Stimulated activated CD8-positive, alpha-beta memory T cell treated with anti-CD3 and anti-CD28 coated beads, Interleukin-7, amount 100 ng/mL, for 1 hour (primary cell): ENCODE data around the gene HRH2.
A peak's percentile ranks its signal among the peaks of the same experiment; 100 is the strongest.

Experiments
- DNase-seq, 2 donors: peaks; one replicate each; pipeline ENCODE4 v3.0.0-alpha.2; 2020; ENCODE audit warnings: low read depth in 2 of 2

Gene HRH2

DNA sequence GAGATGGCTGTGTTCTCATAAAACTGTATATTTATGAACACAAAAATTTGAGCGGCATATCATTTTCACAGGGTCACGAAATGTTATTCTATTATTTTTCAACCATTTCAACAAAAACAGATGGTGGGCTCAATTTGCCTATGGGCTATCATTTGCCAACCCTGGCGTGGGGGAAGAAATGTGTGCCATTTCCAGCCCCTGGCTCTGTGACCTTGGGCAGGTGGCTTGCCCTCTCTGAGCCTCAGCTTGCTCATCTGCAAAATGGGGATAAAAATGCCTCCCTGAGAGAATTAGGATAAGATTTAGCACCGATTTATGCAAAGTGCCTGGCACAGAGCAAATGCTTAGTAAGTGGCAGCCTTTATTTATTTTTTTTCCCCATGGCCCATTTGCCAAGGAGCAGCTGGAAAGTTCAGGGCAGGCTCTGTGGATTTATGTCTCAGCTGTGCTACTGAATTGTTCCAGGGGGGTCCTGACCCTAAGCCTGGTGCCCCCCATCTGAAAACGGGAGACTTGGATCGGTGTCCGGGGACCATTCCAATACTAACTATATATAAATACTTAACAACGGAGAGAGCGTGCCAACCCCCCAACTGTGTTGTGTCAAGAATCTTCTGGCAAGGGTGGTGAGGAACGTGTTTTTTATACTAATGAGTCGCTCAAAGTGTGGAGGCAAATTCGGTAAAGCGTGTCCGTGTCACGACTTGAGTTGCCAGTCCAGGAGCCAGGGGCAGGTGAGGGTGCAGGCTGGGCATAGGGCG lies 34.5 kb downstream of the HRH2 start:
- no peak for DNase-seq

DNA sequence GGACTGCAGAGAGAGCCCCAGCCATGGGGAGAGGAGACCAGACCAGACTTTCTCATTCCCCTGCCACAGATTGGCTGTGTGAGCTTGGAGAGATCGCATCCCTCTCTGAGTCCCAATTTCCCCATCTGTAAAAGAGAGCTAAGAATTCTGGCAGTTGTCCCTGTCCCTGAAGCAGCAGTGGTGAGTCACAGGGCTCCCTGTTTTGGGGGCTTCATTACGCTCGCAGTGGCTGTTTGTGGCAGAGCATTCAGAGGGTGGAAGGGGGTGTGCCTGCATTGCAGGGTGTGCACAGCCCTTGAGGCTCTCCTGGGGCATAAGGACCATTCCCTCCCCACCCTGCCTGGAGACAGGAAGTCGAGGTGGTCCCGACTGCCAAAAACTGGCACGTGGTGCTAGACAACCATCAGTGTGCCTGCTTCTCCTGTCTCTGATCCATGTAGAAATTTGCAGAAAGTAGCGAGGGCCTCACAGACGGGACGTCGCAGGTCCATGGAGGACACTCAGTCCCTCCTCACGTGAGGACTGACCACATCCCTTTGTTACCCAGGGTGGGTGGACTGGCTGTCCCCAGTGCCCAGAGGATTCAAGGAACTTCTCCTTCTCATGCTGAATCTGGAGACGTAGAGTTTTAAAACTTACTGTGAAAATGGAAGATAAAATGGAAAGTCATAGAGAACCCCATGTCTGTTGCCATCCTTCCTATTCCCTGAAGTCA lies 35.3 kb downstream of the HRH2 start:
- no peak for DNase-seq

- no peak for DNase-seq
Measured at GRCh38 chr5:175693741-175694140, 35.9 kb downstream of the HRH2 start.

DNA sequence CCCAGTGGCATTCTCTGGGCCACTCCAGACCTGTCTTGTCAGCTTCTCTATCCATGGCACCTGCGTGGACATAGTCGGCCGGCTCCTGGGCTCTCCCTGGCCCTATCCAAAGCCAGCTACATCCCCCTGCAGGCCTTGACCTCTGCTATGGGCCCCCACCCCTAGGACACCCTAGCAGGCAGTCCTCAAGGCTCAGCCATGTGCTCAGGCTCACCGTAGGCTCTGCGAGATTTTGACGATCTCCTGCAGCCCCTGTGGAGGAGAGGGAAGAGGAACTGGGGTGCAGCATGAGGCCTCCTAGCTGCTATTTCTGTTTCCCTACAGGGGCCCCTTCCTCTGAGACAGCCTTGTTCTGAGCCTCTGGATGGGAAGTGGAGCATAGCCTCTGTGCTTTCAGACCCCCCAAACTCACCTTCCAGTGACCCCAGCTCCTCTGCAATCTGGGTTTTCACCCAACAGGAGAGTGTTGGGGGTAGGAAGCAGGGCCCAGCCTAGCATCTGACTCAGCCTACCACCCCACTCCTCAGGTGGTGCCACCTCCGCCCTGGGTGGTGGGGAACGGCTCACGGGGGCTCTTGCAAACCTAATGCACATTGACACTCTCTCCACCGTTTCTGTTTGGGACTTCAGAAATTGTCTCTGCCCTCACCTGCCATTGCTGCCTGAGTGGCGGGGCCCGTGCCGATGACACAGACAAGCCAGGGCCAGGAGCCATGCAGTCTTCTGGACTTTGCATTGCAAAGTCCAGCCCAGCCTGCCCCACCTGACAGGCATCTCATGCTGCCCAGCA lies 36.7 kb downstream of the HRH2 start:
- no peak for DNase-seq

DNA sequence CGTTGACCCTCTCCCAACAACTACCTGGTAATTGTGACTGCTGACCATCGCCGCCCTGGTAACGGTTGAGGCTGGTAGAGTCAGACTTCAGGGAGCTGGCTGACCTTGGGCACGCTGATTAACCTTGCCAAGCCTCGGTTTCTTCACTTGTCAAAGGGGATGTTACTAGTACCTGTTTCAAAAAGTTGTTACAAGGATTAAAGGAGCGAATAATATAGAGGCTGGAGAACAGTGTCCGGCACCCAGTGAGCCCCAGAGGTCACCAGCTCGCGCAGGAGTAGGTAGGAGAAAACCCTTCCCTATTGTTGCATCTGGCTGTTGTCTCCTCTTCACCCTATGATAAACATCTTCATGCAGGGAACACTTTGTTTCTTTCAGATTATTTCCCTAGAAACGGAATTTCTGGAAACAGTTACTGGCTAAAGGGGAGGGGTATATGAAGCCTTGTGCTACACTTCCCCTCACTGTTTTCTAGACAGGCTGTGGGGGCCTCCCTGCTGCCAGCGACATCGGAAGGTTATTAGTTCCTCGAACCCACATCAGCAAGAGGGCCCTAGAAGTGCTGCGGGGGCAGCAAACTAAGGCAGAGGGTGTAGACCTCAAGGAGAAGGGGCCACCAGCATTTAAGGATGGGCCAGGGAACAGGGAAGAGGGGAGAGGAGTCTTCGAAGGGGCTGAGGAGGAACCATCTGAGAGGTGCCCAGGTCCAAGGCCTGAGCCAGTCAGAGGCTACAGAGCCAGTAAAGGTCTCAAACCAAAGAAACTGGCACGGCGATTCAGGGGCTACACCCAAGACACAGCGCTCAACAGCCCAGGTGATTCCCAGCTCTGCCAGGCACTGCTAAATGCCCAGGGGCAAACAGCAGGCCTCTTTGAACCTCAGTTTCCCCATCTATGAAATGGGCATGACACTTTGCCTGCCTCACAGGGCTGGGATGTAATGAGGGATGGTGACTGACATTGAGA lies 37.6 kb downstream of the HRH2 start:
- no peak for DNase-seq

GRCh38 chr5:175696139-175696854 lies 38.4 kb downstream of the HRH2 start:
- DNase-seq: peak; percentile 22 to 42

GRCh38 chr5:175696855-175697198 lies 39.0 kb downstream of the HRH2 start:
- DNase-seq: no peak

GRCh38 chr5:175697846-175698245 lies 40.0 kb downstream of the HRH2 start:
- no peak for DNase-seq

DNA sequence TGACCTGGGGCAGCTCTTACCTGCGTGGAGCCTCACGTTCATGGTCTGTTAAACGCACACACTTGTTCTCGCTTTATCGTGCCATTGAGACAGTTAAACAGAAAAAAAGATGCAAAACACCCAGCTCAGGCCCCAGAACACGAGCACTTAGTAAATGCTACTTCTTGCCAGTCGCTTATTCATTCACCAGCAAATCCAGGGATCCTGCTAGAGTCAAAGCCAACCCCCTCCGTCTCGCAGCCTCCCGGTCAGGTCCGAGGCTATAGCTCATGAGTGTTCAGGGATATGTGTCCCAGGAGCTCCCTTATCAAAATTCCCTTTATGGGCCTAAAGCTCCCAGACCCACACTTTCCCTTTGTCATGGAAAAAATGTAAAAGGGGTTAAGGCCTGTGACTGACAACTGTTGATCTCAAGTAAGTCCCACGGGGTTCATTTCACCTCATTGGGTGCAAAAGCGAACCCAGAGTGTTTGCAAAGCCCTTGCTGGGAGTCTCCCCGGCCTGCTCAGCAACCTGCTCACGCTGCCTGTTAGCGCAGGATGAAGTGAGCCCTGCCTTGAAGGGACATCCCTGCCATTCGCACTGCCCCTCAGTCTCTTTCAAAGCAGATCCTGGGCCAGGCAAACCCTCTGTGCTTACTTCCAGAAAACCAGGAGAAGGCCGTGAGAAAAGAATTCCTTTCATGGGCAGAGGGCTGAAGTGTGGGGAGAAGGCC lies 40.7 kb downstream of the HRH2 start:
- no peak for DNase-seq

- no peak for DNase-seq
Measured at GRCh38 chr5:175700991-175701390, 43.1 kb downstream of the HRH2 start.

- no peak for DNase-seq
Measured at GRCh38 chr5:175701797-175702196, 43.9 kb downstream of the HRH2 start.

DNA sequence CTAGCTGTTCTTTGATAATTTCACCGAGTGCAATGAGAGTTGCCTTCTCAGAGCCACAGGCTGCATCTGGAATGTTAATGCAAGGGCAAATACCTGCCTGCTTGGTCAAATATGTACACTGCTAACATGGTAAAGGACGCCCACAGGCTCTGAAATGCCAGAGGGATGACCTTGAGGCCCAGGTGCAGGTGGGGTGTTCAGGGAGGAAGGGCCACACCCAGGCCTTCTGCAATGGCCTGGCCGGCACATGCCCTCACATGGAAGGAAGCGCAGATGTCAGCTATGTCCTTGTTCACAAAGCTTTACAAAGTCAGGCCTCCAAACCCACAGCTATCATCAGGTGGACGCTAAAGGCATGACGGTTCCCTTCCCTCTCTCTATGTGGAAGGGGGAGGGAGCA lies 48.6 kb downstream of the HRH2 start:
- DNase-seq: no peak

- no peak for DNase-seq
Measured at GRCh38 chr5:175707751-175708375, 50.0 kb downstream of the HRH2 start.

DNA sequence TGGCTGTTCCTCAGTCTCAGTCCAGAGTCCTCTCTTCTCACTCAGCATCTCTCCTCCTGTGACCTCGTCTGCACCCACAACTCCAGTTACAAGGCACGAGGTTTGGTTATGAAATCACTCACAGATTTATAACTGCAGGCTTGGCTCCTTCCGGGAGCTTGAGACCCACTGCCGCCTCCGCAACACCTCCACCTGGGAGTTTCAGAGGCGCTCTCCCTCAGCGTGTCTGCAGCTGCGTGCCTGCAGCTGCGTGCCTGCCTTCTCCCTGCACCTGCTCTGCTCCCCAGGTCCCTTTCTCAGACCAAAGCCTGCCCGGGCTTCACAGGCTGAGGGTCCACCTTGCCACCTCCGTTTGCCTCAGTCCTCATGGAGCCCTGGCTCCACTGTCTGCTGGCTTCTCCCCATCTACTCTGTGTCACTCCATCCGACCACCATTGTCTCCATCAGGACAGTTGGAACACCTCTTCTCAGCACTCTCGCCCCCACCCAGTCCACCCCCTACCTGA lies 51.5 kb downstream of the HRH2 start:
- DNase-seq: no peak

GRCh38 chr5:175710326-175710725 lies 52.5 kb downstream of the HRH2 start:
- DNase-seq: no peak

DNA sequence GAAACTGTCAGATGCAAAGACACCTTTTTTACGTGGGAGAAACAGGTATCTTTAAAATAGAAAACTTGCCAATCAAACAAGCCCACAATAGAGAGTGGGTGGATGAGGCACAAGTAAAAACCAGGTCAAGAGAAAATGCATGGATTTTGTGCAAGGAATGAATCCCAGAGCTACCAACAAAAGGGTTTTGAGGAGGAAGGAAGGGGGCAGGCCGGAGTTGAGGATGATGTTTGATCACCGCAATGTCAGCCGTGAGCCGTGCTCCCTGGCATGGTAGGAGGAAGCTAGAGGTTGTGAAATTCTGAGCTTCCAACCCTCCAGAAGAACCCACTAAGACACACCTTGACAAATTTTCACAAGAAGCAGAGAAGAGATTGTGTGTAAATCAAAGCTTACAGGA lies 53.2 kb downstream of the HRH2 start:
- DNase-seq: no peak

DNA sequence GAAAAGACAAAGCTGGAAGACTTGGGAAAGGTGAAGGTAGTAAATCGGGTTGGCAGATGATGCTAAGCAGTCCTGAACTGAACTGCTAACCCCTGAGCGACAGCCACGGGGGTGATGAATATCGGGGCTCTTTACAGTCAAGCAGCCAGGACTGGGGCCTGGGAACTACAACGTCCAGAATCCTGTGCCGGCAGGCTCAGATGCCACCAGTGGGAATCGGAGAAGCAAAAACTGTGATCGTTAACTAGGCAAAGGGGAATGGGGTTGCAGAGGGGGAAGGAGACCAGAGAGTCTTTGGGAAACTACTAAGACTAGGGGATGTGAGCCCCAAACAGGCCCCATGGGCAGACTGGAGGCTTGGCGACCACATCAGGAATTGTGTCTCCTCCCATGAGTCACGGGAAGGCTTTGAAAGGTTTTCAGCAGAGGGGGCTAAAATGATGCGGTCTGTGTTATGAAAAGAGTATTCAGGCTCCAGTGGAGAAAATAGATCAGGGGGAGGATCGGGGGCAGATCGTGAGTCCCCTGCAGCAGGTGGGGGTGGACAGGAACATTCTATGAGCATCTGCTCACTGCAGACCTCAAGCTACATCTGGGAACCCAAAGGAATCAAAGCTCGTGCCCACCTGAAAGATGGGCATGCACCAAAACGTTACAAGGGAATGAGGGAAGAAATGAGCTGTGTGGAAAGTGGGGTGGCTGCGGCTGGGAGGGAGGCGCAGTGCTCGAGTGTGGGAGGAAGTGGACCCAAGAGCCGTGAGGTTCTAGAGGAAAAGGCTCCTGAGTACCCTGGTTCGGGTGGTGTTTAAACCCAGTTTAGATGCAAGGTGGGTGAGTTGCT lies 53.8 kb downstream of the HRH2 start:
- no peak for DNase-seq

DNA sequence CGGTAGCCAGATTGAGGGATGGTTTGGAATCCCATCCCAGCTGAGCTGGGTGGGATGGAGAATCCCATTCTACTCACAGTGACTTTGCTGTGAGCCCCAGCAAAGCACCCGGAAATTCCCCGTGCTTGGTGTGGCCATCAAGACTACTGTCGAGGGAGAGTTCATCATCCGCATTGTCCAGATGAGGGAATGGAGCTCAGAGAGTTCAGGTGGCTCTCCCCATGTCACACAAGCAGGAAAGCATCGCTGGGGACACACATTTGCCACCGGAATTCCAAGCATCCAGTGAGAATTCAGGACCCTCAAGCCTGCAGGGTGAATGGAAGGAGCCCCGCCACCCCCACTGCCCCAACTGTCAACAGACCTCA lies 54.4 kb downstream of the HRH2 start:
- no peak for DNase-seq

GRCh38 chr5:175712681-175713085 lies 54.8 kb downstream of the HRH2 start:
- no peak for DNase-seq
